Tibial artery (tissue), 4 donors: ENCODE measurements around the gene GNS.

Source experiments
- DNase-seq, 2 donors: peaks; one replicate each; pipeline ENCODE4 v3.0.0-alpha.2; 2019
- H3K27ac ChIP-seq, 2 donors: fragments of 200-600 bp; sonication (generic) in 1 of 2; 1 replicate in 1 of 2; 2 replicates in 1 of 2; pipeline ENCODE4 v1.5.1; 2018 to 2019; ENCODE audit warnings: mild to moderate bottlenecking in 1 of 2
- H3K27me3 ChIP-seq, 2 donors: fragments of 200-600 bp; sonication (generic) in 1 of 2; one replicate each; pipeline versions ENCODE4 v1.5.1 to v1.6.0; 2016 to 2019
- H3K36me3 ChIP-seq, 3 donors: fragments of 200-600 bp; sonication (generic) in 2 of 3; one replicate each; pipeline ENCODE4 v1.5.1; 2016 to 2019; ENCODE audit warnings: mild to moderate bottlenecking in 2 of 3
- H3K4me1 ChIP-seq, 4 donors: fragments of 200-600 bp; sonication (generic) in 2 of 4; 1 replicate in 3 of 4; 2 replicates in 1 of 4; pipeline ENCODE4 v1.5.1; 2016 to 2019
- H3K4me3 ChIP-seq, 2 donors: fragments of 200-600 bp; sonication (generic) in 1 of 2; 1 replicate in 1 of 2; 2 replicates in 1 of 2; pipeline ENCODE4 v1.5.1; 2018 to 2019; ENCODE audit warnings: mild to moderate bottlenecking in 2 of 2
- H3K9me3 ChIP-seq, 3 donors: fragments of 200-600 bp; sonication (generic) in 1 of 3; one replicate each; pipeline ENCODE4 v1.5.1; 2016 to 2019
- intact Hi-C: fragments of 100-400 bp; cut with DNase I; formaldehyde crosslinking; loops from one replicate; pipeline ENCODE4 v1.15.0; 2023; ENCODE audit warnings: low total_unique reads
- TF ChIP-seq, protein P1 (sequence below), 2 experiments: fragments of 200-600 bp in 1 of 2; fragments of 450-650 bp in 1 of 2; IDR thresholded peaks; one replicate each; pipeline ENCODE4 v1.5.1; 2017 to 2019; ENCODE audit warnings: antibody characterized with exemption in 2 of 2, mild to moderate bottlenecking in 1 of 2, moderate library complexity in 1 of 2

Gene GNS

DNA sequence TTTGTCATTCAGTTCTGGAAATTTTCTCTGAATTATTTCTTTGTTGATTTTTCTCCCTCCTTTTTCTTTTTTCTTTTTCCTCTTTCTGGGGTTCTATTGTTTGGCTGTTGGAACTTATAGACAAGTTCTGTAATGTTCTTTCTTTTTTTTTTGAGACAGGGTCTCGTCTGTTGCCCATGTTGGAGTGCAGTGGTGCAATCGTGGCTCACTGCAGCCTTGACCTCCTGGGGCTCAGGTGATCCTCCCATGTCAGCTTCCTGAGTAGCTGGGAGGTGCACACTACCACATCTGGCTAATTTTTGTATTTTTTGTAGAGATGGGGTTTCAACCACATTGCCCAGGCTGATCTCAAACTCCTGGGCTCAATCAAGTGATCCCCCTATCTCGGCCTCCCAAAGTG, 35.1 kb upstream of the GNS start:
- intact Hi-C loops, result no loop called here

DNA sequence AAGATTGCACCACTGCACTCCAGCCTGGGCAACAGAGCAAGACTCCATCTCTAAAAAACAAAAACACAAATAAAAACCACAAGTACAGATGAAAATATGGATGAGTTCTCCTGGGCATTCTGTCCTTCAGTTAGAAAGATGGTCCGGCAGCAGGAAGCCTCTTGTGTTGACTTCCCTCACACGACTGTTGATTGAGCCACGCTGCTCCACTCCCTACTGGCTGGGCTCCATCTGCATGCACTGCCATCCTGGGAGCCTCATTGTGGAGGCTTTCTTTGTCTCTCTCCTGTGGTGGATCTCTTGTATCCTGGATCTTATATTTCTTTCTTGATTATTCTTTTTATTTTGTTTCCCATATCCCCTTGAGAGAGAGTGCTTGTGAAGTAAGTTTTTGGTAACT, 34.4 kb upstream of the GNS start:
- H3K9me3 ChIP-seq, result no peaks in the 10 kb centered on the region
- no peaks in the 10 kb centered on the region for H3K36me3 ChIP-seq
- DNase-seq, result no peak
- H3K27me3 ChIP-seq, result no peaks in the 10 kb centered on the region
- TF ChIP-seq, protein P1, sequence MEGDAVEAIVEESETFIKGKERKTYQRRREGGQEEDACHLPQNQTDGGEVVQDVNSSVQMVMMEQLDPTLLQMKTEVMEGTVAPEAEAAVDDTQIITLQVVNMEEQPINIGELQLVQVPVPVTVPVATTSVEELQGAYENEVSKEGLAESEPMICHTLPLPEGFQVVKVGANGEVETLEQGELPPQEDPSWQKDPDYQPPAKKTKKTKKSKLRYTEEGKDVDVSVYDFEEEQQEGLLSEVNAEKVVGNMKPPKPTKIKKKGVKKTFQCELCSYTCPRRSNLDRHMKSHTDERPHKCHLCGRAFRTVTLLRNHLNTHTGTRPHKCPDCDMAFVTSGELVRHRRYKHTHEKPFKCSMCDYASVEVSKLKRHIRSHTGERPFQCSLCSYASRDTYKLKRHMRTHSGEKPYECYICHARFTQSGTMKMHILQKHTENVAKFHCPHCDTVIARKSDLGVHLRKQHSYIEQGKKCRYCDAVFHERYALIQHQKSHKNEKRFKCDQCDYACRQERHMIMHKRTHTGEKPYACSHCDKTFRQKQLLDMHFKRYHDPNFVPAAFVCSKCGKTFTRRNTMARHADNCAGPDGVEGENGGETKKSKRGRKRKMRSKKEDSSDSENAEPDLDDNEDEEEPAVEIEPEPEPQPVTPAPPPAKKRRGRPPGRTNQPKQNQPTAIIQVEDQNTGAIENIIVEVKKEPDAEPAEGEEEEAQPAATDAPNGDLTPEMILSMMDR (IDR thresholded peaks at IDR 0.05), result no peak
- intact Hi-C loops, result no loop called here
- H3K4me3 ChIP-seq, result no peak overlapping the region
- no peak overlapping the region for H3K27ac ChIP-seq
- no peaks in the 10 kb centered on the region for H3K4me1 ChIP-seq

More for the DNA sequence above, 35.1 kb upstream of the GNS start:
- H3K4me1 ChIP-seq, result no peaks in the 10 kb centered on the region
- H3K36me3 ChIP-seq, result no peaks in the 10 kb centered on the region
- H3K9me3 ChIP-seq, result no peaks in the 10 kb centered on the region
- H3K27me3 ChIP-seq, result no peaks in the 10 kb centered on the region
- DNase-seq, result no peak
- H3K4me3 ChIP-seq, result no peak overlapping the region
- no peak overlapping the region for H3K27ac ChIP-seq
- TF ChIP-seq, protein P1 (IDR thresholded peaks at IDR 0.05), result no peak

DNA sequence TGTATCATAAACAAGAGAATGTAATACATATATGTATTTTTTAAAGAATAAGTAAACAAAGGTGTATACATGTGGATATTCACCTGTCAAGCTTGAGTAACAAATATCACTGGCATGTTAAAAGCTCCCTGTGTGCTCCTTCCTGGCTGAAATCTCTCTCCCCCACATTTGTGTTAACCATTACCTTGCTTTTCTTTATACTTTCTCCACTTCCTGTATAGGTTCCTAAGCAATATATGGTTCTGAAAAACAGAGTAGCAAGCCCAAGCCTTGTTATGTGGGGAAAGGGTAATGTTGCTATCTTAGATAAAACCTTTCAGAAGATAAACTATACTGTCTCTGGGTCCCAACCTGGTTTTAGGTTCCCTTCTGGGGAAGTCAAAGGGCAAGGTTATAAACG, 32.9 kb upstream of the GNS start:
- no peak for DNase-seq
- Histone ChIP-seq H3K4me3 (no peak overlapping the region), H3K36me3 (no peaks in the 10 kb centered on the region), H3K27me3 (no peaks in the 10 kb centered on the region), H3K9me3 (no peaks in the 10 kb centered on the region), H3K27ac (no peak overlapping the region), H3K4me1 (no peaks in the 10 kb centered on the region)
- TF ChIP-seq, protein P1 (IDR thresholded peaks at IDR 0.05), result no peak
- intact Hi-C loops, result no loop called here

DNA sequence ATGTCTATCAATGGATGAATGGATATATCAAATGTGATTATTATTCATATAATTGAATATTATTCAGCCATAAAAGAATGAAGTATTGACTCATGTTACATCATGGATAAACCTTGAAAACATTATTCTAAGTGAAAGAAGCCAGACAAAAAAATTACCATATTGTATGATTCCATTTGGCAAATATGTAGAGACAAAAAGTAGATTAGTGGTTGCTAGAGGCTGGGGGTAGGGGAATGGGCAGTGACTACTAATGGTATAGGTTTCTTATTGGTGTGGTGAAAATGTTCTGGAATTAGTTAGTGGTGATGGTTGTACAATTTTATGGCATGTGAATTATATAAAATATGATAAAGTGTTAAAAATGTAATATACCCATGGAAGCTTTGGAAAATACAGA, 31.8 kb upstream of the GNS start:
- Histone ChIP-seq H3K4me1 (no peaks in the 10 kb centered on the region), H3K36me3 (no peaks in the 10 kb centered on the region), H3K27me3 (peaks cover 0 to 4% of the 10 kb centered on the region in 2 donors), H3K27ac (no peak overlapping the region), H3K9me3 (no peaks in the 10 kb centered on the region), H3K4me3 (no peak overlapping the region)
- intact Hi-C loops, result no loop called here
- no peak for DNase-seq
- TF ChIP-seq, protein P1 (IDR thresholded peaks at IDR 0.05), result no peak

DNA sequence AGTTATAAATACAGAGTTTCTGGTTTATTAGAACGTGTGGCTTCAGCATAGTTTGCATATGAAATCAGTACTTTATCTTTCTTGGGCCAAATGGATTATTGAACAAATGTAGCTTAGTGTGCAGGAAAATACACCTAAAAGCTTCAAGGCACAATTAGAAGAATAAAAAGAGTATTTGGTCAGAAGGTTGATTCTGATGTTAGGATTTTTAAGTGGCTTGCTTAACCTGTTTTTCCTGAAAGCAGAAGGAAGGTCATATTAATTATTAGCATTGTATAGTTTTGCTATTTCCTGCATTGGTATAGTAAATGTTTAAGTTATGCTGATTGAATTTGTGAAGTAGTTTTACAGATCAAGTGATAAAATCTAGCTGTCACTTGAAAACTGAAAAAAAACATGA, 31.0 kb upstream of the GNS start:
- H3K9me3 ChIP-seq, result no peaks in the 10 kb centered on the region
- no peak overlapping the region for H3K4me3 ChIP-seq
- DNase-seq, result no peak
- TF ChIP-seq, protein P1 (IDR thresholded peaks at IDR 0.05), result no peak
- H3K36me3 ChIP-seq, result no peaks in the 10 kb centered on the region
- H3K27ac ChIP-seq, result no peak overlapping the region
- no peaks in the 10 kb centered on the region for H3K4me1 ChIP-seq
- peaks cover 0 to 11% of the 10 kb centered on the region in 2 donors for H3K27me3 ChIP-seq
- intact Hi-C loops, result no loop called here

DNA sequence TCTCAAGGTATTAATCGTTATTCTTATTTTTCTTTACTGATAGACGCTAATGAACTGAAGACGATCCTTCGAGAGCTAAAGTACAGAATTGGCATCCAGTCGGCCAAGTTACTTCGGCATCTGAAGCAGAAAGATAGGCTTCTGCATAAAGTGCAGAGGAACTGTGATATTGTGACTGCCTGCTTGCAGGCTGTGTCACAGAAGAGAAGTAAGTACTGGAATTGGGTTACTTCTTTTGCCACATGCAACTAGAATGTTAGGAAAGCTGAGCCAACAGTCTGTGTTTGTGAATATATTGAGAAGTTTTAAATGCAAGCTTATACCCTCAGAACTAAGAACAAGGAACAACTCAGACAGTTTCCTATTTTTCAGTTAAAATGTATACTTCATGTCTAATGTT, 26.6 kb upstream of the GNS start:
- H3K4me3 ChIP-seq, result no peak overlapping the region
- H3K27ac ChIP-seq, result no peak overlapping the region
- TF ChIP-seq, protein P1 (IDR thresholded peaks at IDR 0.05), result no peak
- H3K27me3 ChIP-seq, result peaks cover 0 to 13% of the 10 kb centered on the region in 2 donors
- H3K9me3 ChIP-seq, result no peaks in the 10 kb centered on the region
- peaks cover 0 to 13% (median 8%) of the 10 kb centered on the region in 4 donors for H3K4me1 ChIP-seq
- intact Hi-C loops, result no loop called here
- no peak for DNase-seq
- H3K36me3 ChIP-seq, result no peaks in the 10 kb centered on the region
